HCT116 (cell line): ENCODE results near the gene OPN5. TPM values are rescaled to one million over a fixed set of nuclear protein-coding genes. Genes with fewer than 3 reads are reported as not detected.

Experiments used
- total RNA-seq: library from RNA; stranded (reverse); gene quantifications from one replicate; pipeline ENCODE4 v1.2.1, GENCODE V29; 2021; ENCODE audit not compliant: unreplicated experiment

OPN5 gene
- total RNA-seq, 1 experiment from 2014 or later: not detected

Other genes with a start within 250 kb of the OPN5 start
- gene ADGRF4, start 83.5 kb upstream of the OPN5 start, total RNA-seq: not detected